Measurements from ENCODE around the gene ZNF234.

- TF ChIP-seq GATA2 (IDR thresholded peaks at IDR 0.05; ENCODE audit: low read depth, low read length) (no peak), GATA3 (IDR thresholded peaks at IDR 0.05; ENCODE audit: low read depth, low read length) (no peak)
Measured at GRCh38 chr19:44112802-44113137, 28.6 kb upstream of the ZNF234 start.
